Breast epithelium (tissue), 4 donors: ENCODE data around the gene ZFP69B. TPM values are rescaled to one million over a fixed set of nuclear protein-coding genes. Genes with fewer than 3 reads are reported as not detected.

ENCODE experiments used
- DNase-seq, 2 donors: peaks; one replicate each; pipeline ENCODE4 v3.0.0-alpha.2; 2019; ENCODE audit warnings: low spot score in 2 of 2
- H3K27ac ChIP-seq, 2 donors: fragments of 200-600 bp; sonication (generic) in 1 of 2; one replicate each; pipeline ENCODE4 v1.5.1; 2016 to 2019; ENCODE audit warnings: mild to moderate bottlenecking in 1 of 2
- H3K27me3 ChIP-seq, 2 donors: fragments of 200-600 bp; sonication (generic) in 1 of 2; one replicate each; pipeline versions ENCODE4 v1.5.1 to v1.6.0; 2017 to 2019; ENCODE audit warnings: control low read depth in 1 of 2, mild to moderate bottlenecking in 1 of 2
- H3K36me3 ChIP-seq: fragments of 200-600 bp; one replicate; pipeline ENCODE4 v1.5.1; 2019
- H3K4me1 ChIP-seq, 2 donors: fragments of 200-600 bp; sonication (generic); one replicate each; pipeline ENCODE4 v1.5.1; 2016 to 2019; ENCODE audit warnings: control low read depth in 1 of 2
- H3K4me3 ChIP-seq, 3 donors: fragments of 200-600 bp; sonication (generic); 1 replicate in 2 of 3; 2 replicates in 1 of 3; pipeline ENCODE4 v1.5.1; 2016 to 2019; ENCODE audit warnings: mild to moderate bottlenecking in 3 of 3, moderate library complexity in 2 of 3
- H3K9me3 ChIP-seq, 2 donors: fragments of 200-600 bp; sonication (generic) in 1 of 2; one replicate each; pipeline ENCODE4 v1.5.1; 2016 to 2019; ENCODE audit warnings: control low read depth in 1 of 2
- CTCF ChIP-seq, 3 donors: fragments of 450-650 bp; IDR thresholded peaks; one replicate each; pipeline ENCODE4 v1.5.1; 2016 to 2017; ENCODE audit warnings: antibody characterized with exemption in 3 of 3, mild to moderate bottlenecking in 3 of 3, moderate library complexity in 3 of 3
- POLR2A ChIP-seq: fragments of 450-650 bp; IDR thresholded peaks from one replicate; pipeline ENCODE4 v1.6.1; 2016; ENCODE audit warnings: antibody characterized with exemption, mild to moderate bottlenecking, moderate library complexity
- POLR2AphosphoS5 ChIP-seq, 3 donors: sonication (generic); formaldehyde crosslinking; IDR thresholded peaks; one replicate each; pipeline ENCODE4 v1.6.1; 2017; ENCODE audit warnings: antibody characterized with exemption in 3 of 3
- intact Hi-C: fragments of 100-400 bp; cut with DNase I; formaldehyde crosslinking; loops from one replicate; pipeline ENCODE4 v1.15.1; 2023; ENCODE audit warnings: low total_unique reads
- total RNA-seq, 3 donors: library from RNA; depleted of rRNA; stranded (reverse); fragments of >200 nt; gene quantifications; one replicate each; pipeline ENCODE4 v1.1.0, GENCODE V29; 2016

The ZFP69B gene
- total RNA-seq, 3 donors from 2014 or later: 0.96 to 2.6 (median 1.2) TPM

GRCh38 chr1:40413527-40414252, 36.6 kb upstream of the ZFP69B start:
- H3K4me1 ChIP-seq: no peaks in the 10 kb centered on the region
- TF ChIP-seq CTCF (IDR thresholded peaks at IDR 0.05): no peak
- no peak for TF ChIP-seq POLR2AphosphoS5 (IDR thresholded peaks at IDR 0.05)
- TF ChIP-seq POLR2A: no peak
- no peaks in the 10 kb centered on the region for H3K27me3 ChIP-seq
- H3K27ac ChIP-seq: no peak overlapping the region
- no peaks in the 10 kb centered on the region for H3K9me3 ChIP-seq
- no peak overlapping the region for H3K4me3 ChIP-seq
- DNase-seq: no peak
- peaks cover 9% of the 10 kb centered on the region for H3K36me3 ChIP-seq
- intact Hi-C loops: loop anchor here (5.0 kb wide), 1 partner anchor 576 kb away; no protein-coding TSS in a partner anchor

- no peaks in the 10 kb centered on the region for H3K27me3 ChIP-seq
- H3K4me1 ChIP-seq: no peaks in the 10 kb centered on the region
- H3K36me3 ChIP-seq: peaks cover 9% of the 10 kb centered on the region
- H3K9me3 ChIP-seq: no peaks in the 10 kb centered on the region
- intact Hi-C loops: loop anchor here (5.0 kb wide), 1 partner anchor 577 kb away; no protein-coding TSS in a partner anchor
- H3K27ac ChIP-seq: no peak overlapping the region
- no peak overlapping the region for H3K4me3 ChIP-seq
- no peak for DNase-seq
- TF ChIP-seq POLR2AphosphoS5 (IDR thresholded peaks at IDR 0.05) (no peak), CTCF (IDR thresholded peaks at IDR 0.05) (no peak), POLR2A (no peak)
These were observed 35.9 kb upstream of the ZFP69B start for GRCh38 chr1:40414331-40414730.

DNA sequence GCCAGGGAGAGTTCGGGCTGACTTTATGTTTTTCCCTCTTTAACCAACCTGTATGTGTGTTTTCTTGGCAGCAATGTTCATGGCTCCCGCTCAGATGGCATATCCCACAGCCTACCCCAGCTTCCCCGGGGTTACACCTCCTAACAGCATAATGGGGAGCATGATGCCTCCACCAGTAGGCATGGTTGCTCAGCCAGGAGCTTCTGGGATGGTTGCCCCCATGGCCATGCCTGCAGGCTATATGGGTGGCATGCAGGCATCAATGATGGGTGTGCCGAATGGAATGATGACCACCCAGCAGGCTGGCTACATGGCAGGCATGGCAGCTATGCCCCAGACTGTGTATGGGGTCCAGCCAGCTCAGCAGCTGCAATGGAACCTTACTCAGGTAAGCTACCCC, 33.6 kb upstream of the ZFP69B start:
- Histone ChIP-seq H3K36me3 (peaks cover 9% of the 10 kb centered on the region), H3K9me3 (no peaks in the 10 kb centered on the region), H3K27me3 (no peaks in the 10 kb centered on the region), H3K4me3 (no peak overlapping the region), H3K27ac (no peak overlapping the region), H3K4me1 (no peaks in the 10 kb centered on the region)
- no peak for DNase-seq
- intact Hi-C loops: no loop called here
- no peak for TF ChIP-seq POLR2A
- no peak for TF ChIP-seq CTCF (IDR thresholded peaks at IDR 0.05)
- TF ChIP-seq POLR2AphosphoS5 (IDR thresholded peaks at IDR 0.05): no peak

- Histone ChIP-seq H3K4me1 (no peaks in the 10 kb centered on the region), H3K27ac (no peak overlapping the region), H3K36me3 (peaks cover 1% of the 10 kb centered on the region), H3K9me3 (no peaks in the 10 kb centered on the region), H3K27me3 (no peaks in the 10 kb centered on the region), H3K4me3 (no peak overlapping the region)
- intact Hi-C loops: no loop called here
- no peak for TF ChIP-seq CTCF (IDR thresholded peaks at IDR 0.05)
- TF ChIP-seq POLR2A: no peak
- TF ChIP-seq POLR2AphosphoS5 (IDR thresholded peaks at IDR 0.05): no peak
- no peak for DNase-seq
These were observed 28.6 kb upstream of the ZFP69B start for GRCh38 chr1:40421431-40422384.
